Ecto neural progenitor cell (in vitro differentiated cells): Measurements from ENCODE around the gene RREB1.
"Not testable (repeated sequence)": the region's sequence is repeated elsewhere in the genome, so short reads cannot be mapped to it uniquely, and the experiment has no call there.

Experiments used
- DNase-seq: peaks from one replicate; pipeline ENCODE4 v3.0.0-alpha.2; 2018; ENCODE audit warnings: low spot score

RREB1 gene

GRCh38 chr6:7263519-7263805 is 155.7 kb downstream of the RREB1 start:
- not testable (repeated sequence) for DNase-seq

DNA sequence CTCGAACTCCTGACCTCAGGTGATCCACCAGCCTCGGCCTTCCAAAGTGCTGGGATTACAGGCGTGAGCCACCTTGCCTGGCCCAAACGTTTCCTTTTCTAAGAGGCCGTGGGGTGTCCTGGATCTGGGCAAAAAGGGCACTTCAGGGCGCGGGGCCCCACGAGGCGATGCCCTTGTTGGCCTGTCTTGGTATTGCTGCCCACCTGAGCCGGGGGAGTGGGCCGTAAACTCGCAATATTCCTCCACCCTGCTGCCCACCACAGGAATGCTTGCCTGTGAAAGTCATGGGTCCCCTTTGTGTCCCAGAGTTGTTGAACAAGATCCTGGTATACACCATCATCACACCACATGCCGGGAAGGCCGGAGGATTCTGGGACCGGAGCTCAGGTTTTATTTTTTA is 156.3 kb downstream of the RREB1 start:
- no peak for DNase-seq

DNA sequence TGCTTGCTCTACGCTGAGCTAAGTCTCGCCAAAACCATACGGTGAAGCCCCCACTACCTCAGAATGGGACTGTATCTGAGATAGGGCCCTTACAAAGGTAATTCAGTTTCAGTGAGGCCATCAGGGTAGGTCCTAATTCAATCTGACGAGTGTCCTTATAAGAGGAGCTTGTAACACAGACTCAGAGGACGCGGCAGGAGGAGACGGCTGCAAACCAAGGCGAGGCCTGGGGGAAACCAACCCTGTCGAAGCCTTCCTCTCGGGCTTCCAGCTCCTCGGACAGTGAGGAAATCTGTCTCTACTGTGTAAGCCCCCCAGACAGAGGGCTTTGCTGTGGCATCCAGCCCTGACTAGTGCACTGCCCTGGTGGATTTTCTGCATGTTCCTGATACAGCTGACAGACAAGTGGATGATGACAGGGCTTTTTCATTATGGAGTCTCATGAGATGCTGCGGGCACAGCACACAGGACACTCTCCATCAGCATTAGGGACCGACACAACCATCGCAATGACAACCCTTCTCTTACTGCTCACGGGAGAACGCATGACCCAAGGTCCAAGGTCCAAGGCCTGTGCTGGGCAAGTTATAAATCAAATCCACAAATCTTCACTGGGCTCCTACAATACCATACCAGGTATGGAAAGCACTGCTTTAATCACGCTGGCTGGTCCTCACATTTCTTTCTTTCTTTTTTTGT is 157.1 kb downstream of the RREB1 start:
- DNase-seq, result no peak

GRCh38 chr6:7265385-7265726 is 157.6 kb downstream of the RREB1 start:
- not testable (repeated sequence) for DNase-seq

DNA sequence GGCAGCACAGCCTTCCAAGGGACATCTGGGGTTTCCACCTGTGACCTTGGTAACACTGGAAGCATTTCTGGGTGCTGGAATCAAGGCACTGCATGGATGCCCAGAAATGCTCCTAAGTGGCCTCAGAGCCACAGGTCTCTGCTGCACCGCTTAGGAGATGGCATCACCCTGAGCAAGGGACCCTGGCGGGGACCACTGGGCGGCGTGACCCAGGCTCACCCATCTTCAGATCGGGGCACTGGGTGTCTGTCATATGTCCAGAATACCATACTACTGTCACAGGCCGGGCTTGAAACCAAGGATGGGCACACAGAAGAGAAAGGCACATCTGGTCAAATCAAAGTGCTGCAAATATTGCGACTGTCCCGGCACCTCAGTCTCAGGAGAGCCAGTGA is 159.3 kb downstream of the RREB1 start:
- no peak for DNase-seq

DNA sequence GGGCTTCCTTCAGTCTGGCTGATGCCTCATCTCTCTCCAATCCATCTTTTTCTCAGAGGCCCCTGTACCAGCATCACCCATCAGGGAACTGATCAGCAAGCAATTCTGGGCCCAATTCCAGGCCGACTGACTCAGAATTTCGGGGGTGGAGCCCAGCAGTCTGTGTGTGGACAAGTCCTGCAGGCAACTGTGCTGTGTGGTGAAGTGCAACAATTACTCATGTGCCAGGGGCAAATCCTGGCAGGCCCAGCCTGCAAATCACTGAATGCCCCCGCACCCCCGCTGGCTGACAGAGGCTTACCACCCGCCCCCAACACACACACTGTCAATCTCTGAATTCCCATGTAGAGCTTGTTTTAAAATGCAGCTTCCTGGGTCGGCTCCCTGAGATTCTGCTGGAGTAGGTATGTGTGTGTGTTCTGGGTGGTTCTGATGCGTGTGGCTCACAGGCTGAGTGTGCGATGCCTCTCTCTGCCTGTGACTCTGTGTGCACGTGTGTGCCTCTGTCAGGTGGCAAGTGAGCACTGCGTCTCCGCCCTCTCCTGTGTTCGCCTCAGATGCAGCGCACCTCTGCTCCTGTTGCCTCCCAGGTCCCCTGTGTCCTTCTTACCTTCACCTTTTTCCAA is 159.8 kb downstream of the RREB1 start:
- no peak for DNase-seq

DNA sequence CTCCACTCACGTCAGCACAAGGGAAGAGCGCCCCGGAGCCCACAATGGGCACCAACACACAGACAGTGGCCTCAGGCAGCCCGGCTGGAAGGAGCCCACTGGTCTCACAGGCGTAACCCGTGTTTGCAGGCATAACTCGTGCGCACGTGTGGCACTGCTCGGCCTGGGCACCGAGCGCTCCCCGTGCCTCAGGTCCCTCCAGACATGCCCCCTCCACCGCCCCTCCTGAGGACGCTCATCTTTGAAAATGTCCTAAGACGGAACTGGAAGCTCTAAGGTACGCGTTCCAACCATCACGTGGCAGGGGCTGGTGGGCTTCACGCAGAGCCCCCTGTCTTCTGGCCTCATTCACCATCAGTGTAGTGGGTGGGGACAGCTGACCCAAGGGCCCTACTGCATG is 160.6 kb downstream of the RREB1 start:
- DNase-seq, result no peak

- no peak for DNase-seq
Observed at GRCh38 chr6:7268816-7269555, 161.2 kb downstream of the RREB1 start.

DNA sequence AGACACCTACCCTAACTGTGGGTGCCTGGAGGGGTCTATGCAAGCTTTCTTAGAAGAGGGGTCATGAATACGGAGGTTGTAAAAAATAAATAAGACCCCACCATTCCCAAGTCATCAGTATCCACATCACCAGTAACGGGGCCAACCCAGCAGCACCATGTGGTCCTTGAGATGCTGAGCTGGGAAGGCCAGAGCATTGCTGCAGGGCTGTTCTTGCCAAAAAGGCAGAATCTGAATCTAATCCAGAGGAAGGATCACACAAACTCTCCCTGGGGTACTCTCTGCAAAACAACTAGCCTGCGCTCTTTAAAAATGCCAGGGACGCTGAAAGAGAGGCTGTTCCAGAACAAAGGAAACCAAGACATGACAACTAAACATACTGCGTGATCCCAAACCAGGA is 162.1 kb downstream of the RREB1 start:
- no peak for DNase-seq

GRCh38 chr6:7270320-7271204 is 162.8 kb downstream of the RREB1 start:
- DNase-seq, result no peak

GRCh38 chr6:7271205-7271534 is 163.4 kb downstream of the RREB1 start:
- DNase-seq, result no peak

GRCh38 chr6:7273709-7274108 is 165.9 kb downstream of the RREB1 start:
- DNase-seq, result no peak

DNA sequence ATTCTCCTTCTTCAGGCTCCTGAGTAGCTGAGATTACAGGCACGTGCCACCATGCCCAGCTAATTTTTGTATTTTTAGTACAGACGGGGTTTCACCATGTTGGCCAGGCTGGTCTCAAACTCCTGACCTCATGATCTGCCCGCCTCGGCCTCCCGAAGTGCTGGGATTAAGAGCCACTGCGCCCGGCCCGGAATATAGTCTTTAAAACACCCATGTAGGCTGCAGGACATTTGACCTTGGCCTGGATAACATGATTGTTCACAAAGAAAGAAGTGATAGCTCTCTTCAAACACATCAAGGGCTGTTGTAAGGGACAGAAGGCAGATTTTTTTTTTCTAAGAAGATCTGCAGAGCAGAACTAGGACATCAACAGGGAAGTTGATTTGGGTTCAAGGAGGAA is 166.8 kb downstream of the RREB1 start:
- not testable (repeated sequence) for DNase-seq

DNA sequence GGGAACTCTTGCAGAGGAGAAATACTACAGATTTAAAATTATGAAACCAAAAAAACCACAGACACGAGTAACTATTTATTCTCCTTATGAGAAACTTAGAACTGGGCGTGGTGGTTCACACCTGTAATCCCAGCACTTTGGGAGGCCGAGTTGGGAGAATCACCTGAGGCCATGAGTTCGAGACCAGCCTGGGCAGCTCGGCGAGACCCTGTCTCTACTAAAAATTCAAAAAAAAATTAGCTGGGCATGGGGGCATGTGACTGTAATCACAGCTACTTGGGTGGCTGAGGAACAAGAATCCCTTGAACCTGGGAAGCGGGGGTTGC is 168.4 kb downstream of the RREB1 start:
- no peak for DNase-seq

GRCh38 chr6:7282097-7282906 is 174.5 kb downstream of the RREB1 start:
- no peak for DNase-seq

DNA sequence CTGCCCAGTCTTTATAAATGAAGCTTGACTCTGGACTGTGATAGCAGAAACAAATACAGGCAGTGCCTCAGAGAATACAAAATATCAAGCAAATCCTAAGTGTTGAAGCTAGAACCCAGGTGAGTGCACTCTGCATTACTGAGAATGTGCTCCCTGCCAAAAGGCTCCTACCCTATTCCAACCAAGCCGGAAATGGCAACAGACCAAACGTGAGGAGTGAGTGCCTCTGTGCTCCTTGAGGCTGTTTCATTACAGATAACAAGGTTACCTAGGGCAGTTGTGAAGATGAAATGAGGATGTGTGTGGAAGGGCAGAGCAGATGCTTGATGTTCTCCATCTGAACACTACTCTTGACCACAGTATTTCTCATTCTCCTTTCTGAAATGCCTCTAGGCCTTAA is 175.9 kb downstream of the RREB1 start:
- DNase-seq, result no peak

DNA sequence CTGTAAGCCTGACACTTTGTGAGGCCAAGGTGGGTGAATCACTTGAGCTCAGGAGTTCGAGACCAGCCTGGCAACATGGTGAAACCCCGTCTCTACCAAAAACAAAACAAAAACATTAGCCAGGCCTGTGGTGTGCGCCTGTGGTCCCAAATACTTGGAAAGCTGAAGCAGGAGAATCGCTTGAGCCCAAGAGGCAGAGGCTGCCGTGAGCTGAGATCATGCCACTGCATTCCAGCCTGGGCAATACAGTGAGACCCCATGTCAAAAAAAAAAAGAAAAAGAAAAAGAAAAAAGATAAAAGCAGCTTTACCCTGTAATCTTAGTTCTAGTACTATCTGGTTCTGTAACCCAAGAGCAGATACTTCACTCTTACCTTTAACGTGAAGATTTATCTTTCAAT is 177.7 kb downstream of the RREB1 start:
- DNase-seq, result no peak

DNA sequence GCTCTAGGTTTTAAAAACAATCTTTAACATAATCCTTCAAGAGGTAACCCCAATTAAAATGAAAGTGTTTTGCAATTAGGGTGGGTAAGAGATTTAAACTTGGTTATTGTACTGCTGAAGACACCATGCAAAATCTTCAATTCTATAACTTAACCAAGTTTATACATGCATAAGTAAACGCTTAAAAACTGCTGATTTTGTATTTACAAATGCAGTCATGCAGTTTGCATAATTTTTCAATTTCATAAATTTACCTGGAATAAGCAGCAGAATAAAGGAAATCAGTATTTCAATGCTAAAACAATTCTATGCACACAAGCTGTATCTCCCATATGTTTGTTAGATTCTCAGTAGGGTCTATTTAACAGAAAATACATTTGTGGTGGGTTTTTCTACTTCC is 182.3 kb downstream of the RREB1 start:
- DNase-seq, result no peak

DNA sequence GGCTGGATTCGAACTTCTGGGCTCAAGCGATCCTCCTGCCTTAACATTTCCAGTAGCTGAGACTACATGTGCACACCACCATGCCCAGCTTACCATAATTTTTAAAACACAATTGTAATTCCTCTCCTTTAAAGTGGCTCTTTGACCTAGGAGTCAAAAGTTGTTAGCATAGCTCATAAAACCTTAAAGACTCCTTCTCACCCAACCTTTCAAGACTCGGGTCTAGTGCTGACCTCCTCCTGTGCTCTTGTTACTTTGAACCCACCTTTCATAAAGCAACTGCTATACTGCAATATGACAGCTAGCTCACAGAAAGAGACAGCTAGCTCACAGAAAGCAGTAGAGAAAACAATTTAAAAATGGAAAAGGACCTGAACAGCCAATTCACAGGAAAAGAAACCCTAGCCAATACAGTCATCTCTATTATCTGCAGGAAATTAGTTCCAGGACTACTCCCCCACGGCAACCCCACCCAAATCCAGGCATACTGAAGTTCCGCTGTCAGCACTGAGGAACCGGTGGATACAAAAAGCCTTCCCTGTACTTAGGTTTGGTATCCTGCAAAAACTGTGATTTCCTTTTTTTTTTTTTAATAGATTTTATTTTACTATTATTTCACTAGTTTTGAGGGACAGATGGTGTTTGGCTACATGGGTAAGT is 185.0 kb downstream of the RREB1 start:
- no peak for DNase-seq

DNA sequence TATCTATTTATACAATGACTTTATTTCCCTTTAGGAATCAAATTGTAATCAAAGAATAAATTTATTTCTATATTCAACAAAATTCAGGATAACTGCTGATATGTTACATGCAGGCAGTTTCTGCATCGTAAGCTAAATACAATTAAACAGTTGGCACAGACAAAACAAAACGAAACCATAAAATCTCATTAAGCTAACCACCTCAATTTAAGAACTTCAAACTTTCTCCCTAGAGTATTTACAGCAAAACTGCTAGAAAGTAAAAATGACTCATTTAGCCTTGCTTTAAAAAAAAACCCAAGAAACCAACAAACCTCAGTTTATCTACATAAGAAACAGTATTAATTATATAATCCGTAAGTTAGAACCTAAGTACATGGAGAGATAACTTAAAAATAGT is 188.2 kb downstream of the RREB1 start:
- no peak for DNase-seq

- DNase-seq, result no peak
Observed at GRCh38 chr6:7296602-7297001, 188.8 kb downstream of the RREB1 start.

- no peak for DNase-seq
Observed at GRCh38 chr6:7298113-7298512, 190.4 kb downstream of the RREB1 start.
